ENCODE data around the gene TRIO. TPM values are rescaled to one million over a fixed set of nuclear protein-coding genes. Genes with fewer than 3 reads are reported as not detected.

Gene TRIO
- total RNA-seq, 1 experiment from 2014 or later: 99.6 TPM

DNA sequence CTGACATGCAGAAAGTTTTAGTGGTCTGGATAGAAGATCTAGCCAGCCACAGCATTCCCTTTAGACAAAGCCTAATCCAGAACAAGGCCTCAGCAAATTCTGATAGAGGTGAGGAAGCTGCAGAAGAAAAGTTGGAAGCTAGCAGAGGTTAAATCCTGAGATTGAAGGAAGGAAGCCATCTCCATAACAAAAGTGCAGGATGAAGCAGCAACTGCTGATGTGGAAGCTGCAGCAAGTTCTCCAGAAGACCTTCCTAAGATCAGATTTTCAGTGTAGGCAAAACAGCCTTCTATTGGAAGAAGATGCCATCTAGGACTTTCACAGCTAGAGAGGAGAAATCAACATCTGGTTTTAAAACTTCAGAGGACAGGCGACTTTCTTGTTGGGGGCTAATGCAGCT is 77.5 kb downstream of the TRIO start:
- Histone ChIP-seq H3K9me3 (replicated peaks) (no peaks in the 10 kb centered on the region), H3K36me3 (peaks cover 19% of the 10 kb centered on the region), H3K27ac (no peak overlapping the region), H3K27me3 (replicated peaks) (no peaks in the 10 kb centered on the region), H3K4me1 (replicated peaks) (peaks cover 42% of the 10 kb centered on the region), H3K4me3 (no peak overlapping the region)
- no peak for DNase-seq (ENCODE audit: low read depth in 1 of 2, low spot score in 2 of 2)

DNA sequence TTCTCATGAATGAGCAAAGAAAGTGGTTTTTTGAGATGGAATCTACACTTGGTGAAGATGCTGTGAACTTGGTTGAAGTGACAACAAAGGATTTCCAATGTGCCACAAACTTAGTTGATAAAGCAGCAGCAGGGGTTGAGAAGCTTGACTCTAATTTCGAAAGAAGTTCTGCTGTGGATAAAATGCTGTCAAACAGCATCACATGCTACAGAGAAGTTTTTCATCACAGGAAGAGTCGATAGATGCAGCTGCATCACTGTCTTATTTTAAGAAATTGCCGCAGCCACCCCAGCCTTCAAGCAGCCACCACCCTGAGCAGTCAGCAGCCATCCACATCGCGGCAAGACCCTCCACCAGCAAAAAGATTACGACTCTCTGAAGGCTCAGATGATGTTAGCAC is 78.6 kb downstream of the TRIO start:
- no peak for DNase-seq (ENCODE audit: low read depth in 1 of 2, low spot score in 2 of 2)
- H3K27ac ChIP-seq: no peak overlapping the region
- no peaks in the 10 kb centered on the region for H3K27me3 ChIP-seq (replicated peaks)
- peaks cover 16% of the 10 kb centered on the region for H3K36me3 ChIP-seq
- H3K9me3 ChIP-seq (replicated peaks): no peaks in the 10 kb centered on the region
- H3K4me1 ChIP-seq (replicated peaks): peaks cover 31% of the 10 kb centered on the region
- no peak overlapping the region for H3K4me3 ChIP-seq

DNA sequence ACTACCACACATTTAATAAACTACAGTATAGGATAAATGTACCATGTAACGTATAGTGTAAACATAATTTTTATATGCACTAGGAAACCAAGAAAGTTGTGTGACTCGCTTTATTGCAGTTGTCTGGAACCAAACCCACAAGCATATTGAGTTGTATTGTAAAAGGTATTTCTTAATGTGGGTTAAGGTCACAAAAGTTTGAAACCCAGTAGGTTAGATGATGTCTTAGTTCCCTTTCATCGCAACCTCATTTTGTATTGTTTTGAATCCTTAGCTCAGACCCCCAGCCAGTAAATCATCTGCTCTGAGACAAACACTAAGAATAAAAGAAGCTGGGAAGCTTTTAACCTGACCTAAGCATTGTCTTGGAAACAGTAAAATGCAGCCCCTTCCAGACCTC is 79.1 kb downstream of the TRIO start:
- Histone ChIP-seq H3K27me3 (replicated peaks) (no peaks in the 10 kb centered on the region), H3K4me3 (no peak overlapping the region), H3K9me3 (replicated peaks) (no peaks in the 10 kb centered on the region), H3K4me1 (replicated peaks) (peaks cover 27% of the 10 kb centered on the region), H3K36me3 (peaks cover 16% of the 10 kb centered on the region), H3K27ac (no peak overlapping the region)
- DNase-seq (ENCODE audit: low read depth in 1 of 2, low spot score in 2 of 2): no peak

DNA sequence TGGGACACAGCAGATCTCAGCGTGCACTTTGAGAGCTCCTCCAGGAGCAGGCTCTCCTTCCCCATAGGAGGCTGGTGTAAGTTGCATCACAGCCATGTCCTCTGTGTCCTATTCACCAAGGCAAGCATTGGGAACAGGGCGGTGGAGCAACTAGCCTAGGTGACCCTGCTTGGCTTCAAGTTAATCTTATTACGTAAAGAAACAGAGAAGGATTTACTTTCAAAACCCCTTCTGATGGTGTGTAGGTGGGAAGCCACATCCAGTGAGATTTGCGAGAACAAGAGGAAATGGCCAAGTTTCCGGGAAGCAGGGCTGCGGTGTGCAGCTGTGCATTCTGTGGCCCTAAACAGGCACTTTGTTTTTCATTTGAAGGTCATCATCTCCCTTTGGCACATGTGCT is 80.2 kb downstream of the TRIO start:
- H3K4me3 ChIP-seq: no peak overlapping the region
- peaks cover 16% of the 10 kb centered on the region for H3K36me3 ChIP-seq
- H3K4me1 ChIP-seq (replicated peaks): peaks cover 15% of the 10 kb centered on the region
- no peak for DNase-seq (ENCODE audit: low read depth in 1 of 2, low spot score in 2 of 2)
- no peak overlapping the region for H3K27ac ChIP-seq
- no peaks in the 10 kb centered on the region for H3K9me3 ChIP-seq (replicated peaks)
- no peaks in the 10 kb centered on the region for H3K27me3 ChIP-seq (replicated peaks)

DNA sequence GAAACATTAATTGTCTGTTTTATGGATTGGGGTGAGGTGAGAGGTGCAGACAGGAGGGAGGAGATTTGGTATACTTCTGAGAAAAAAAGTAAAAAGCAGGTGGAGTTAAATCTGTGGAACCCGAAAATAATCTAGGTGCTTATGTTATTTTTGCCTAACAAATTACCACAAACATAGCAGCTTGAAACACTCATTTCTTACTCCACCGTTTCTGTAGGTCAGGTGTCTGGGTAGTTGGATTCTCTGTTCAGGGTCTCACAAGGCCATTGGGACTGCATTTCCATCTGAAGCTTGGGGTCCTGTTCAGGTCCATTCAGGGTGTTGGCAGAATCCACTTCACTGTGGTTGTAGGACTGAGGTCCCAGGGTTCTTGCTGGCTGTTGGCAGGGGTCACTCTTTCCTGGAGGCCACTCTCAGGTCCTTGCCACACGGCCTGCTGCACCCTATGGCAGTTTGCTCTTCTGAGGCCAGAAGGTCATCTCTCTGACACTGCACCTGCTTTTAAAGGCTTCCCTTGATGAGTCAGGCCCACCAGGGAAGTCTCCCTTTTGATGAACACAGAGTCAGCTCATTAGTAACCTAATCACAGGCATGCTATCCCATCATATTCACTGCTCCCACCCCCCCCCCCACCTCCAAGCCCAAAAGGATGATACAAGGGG is 82.2 kb downstream of the TRIO start:
- Histone ChIP-seq H3K36me3 (peaks cover 16% of the 10 kb centered on the region), H3K4me1 (replicated peaks) (0 out of 2 replicates have a peak, but pooled peaks cover 3% of the 10 kb centered on the region), H3K27ac (no peak overlapping the region), H3K27me3 (replicated peaks) (no peaks in the 10 kb centered on the region), H3K4me3 (no peak overlapping the region), H3K9me3 (replicated peaks) (no peaks in the 10 kb centered on the region)
- no peak for DNase-seq (ENCODE audit: low read depth in 1 of 2, low spot score in 2 of 2)

DNA sequence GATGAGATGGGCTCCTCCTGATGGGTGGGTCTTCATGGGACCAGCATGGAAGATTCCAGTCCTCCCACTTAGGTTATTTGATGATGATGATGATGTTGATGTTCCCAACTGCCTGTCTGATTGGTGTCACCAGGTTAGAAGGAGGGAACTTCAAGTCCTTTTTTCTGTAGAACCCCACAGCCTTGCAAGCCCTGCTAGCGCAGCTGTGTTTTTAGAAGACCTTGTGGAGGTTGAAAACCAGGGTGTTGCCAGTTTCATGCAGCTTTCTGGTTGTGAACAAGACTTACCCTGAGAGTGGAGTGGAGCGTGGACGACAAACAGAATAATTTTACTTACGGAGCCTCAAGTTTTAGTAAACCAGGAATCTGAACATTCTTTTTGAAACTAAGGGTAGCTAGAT is 83.0 kb downstream of the TRIO start:
- H3K36me3 ChIP-seq: peaks cover 13% of the 10 kb centered on the region
- H3K9me3 ChIP-seq (replicated peaks): no peaks in the 10 kb centered on the region
- H3K4me3 ChIP-seq: no peak overlapping the region
- DNase-seq (ENCODE audit: low read depth in 1 of 2, low spot score in 2 of 2): no peak
- peaks cover 6% of the 10 kb centered on the region for H3K4me1 ChIP-seq (replicated peaks)
- H3K27ac ChIP-seq: no peak overlapping the region
- no peaks in the 10 kb centered on the region for H3K27me3 ChIP-seq (replicated peaks)

DNA sequence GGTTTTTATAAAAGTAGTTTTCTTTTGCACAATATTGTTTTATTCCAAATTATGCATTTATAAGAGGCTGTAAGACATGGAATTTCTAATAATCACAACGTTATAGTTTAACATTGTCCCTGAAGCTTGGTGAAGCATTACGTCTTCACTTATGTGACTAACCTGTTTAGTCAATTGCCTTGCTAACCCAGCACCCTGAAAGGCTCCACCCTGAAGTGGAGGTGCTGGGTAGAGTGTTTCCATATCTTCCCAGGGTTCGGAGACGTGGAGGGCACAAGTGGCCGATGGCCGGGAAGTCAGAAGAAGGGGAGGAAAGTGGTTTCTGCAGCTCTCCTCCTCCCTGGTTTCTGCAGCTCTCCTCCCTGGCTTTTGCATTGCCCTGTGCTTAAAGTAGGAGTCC is 83.4 kb downstream of the TRIO start:
- H3K9me3 ChIP-seq (replicated peaks): no peaks in the 10 kb centered on the region
- H3K36me3 ChIP-seq: peaks cover 12% of the 10 kb centered on the region
- no peak overlapping the region for H3K4me3 ChIP-seq
- H3K27ac ChIP-seq: no peak overlapping the region
- DNase-seq (ENCODE audit: low read depth in 1 of 2, low spot score in 2 of 2): no peak
- peaks cover 9% of the 10 kb centered on the region for H3K4me1 ChIP-seq (replicated peaks)
- H3K27me3 ChIP-seq (replicated peaks): no peaks in the 10 kb centered on the region

DNA sequence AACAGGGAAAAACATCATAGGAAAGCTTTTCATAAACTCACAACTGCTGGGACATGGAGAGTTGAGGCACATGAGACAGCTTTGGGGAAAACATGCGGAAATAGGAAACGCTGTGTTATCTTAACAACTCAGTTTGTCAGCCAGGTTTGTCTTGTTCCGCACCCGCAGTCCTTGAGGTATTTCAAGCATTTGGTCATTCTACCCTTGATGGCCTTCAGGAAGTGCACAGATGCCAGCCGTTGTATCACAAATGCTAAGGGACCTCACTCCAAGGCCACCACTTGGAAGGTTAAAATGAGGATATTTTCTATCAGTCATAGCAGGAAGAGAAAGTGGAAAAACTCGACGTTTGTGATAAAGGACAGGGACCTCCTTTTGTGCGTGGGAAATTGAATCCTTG is 83.8 kb downstream of the TRIO start:
- H3K36me3 ChIP-seq: peaks cover 9% of the 10 kb centered on the region; the same call in 1 of the 2 replicates
- no peaks in the 10 kb centered on the region for H3K9me3 ChIP-seq (replicated peaks)
- H3K4me1 ChIP-seq (replicated peaks): peaks cover 9% of the 10 kb centered on the region
- no peaks in the 10 kb centered on the region for H3K27me3 ChIP-seq (replicated peaks)
- H3K27ac ChIP-seq: no peak overlapping the region
- no peak for DNase-seq (ENCODE audit: low read depth in 1 of 2, low spot score in 2 of 2)
- no peak overlapping the region for H3K4me3 ChIP-seq

DNA sequence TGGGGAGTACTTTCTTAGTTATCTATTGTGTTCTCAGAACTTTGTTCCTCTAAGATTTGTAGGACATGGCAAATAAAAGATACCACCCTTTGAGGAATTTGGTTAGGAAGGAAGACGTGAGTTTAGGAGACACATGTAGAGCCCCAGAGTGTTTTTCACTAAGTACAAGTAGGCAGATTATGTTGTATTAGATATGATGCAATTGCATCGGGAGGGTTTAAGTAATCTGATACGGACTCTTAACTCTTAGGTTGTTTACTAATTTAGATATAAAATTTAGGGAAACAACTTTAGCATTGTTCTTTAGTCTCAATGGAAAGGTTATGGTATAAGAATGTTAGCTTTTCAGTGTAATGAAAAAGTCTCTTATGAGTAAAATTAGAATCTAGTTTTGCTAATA is 84.4 kb downstream of the TRIO start:
- Histone ChIP-seq H3K27ac (no peak overlapping the region), H3K27me3 (replicated peaks) (no peaks in the 10 kb centered on the region), H3K9me3 (replicated peaks) (no peaks in the 10 kb centered on the region), H3K4me1 (replicated peaks) (peaks cover 9% of the 10 kb centered on the region), H3K36me3 (peaks cover 9% of the 10 kb centered on the region; the same call in 1 of the 2 replicates), H3K4me3 (no peak overlapping the region)
- DNase-seq (ENCODE audit: low read depth in 1 of 2, low spot score in 2 of 2): no peak

DNA sequence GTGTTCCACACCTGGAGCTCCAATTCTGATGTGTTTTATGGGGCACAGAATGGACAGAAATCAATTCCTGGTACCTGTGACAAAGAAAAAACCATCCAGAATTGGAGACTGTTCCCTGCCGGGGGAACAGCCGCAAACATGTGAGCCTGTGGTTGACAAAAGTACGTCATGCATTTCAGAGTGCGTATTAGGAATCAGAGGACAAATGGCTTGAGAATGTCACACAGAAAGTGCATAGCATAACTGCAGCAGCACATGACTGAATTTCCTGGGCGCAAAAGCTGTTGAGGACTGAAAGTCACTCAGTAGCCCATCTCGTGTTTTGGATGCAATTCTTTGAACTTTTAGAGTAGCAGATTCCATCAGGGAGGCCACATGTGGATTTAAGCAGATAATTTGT is 85.1 kb downstream of the TRIO start:
- Histone ChIP-seq H3K27ac (no peak overlapping the region), H3K4me1 (replicated peaks) (peaks cover 9% of the 10 kb centered on the region), H3K9me3 (replicated peaks) (no peaks in the 10 kb centered on the region), H3K27me3 (replicated peaks) (no peaks in the 10 kb centered on the region), H3K4me3 (no peak overlapping the region), H3K36me3 (peaks cover 4% of the 10 kb centered on the region; the same call in 1 of the 2 replicates)
- no peak for DNase-seq (ENCODE audit: low read depth in 1 of 2, low spot score in 2 of 2)

DNA sequence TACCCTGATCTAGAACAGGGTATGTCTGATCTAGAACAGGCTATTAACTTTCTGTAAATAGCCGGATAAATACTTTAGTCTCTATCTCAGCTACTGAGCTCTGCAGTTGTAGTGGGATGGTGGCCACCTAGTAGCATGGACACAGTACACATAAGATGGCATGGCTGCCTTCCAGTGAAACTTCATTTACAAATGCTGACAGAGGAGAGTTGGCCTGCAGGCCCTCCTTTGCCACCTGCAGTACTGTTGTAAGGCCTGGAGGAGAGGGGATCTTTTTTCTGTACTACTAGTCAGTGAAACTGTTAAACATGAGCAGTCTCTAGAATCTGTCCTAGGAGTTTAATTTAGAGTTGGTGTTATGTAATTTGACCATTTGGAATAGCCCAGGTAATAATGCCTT is 86.0 kb downstream of the TRIO start:
- H3K27ac ChIP-seq: no peak overlapping the region
- H3K4me3 ChIP-seq: no peak overlapping the region
- no peak for DNase-seq (ENCODE audit: low read depth in 1 of 2, low spot score in 2 of 2)
- H3K9me3 ChIP-seq (replicated peaks): no peaks in the 10 kb centered on the region
- H3K27me3 ChIP-seq (replicated peaks): no peaks in the 10 kb centered on the region
- H3K36me3 ChIP-seq: no peaks in the 10 kb centered on the region
- peaks cover 9% of the 10 kb centered on the region for H3K4me1 ChIP-seq (replicated peaks)

DNA sequence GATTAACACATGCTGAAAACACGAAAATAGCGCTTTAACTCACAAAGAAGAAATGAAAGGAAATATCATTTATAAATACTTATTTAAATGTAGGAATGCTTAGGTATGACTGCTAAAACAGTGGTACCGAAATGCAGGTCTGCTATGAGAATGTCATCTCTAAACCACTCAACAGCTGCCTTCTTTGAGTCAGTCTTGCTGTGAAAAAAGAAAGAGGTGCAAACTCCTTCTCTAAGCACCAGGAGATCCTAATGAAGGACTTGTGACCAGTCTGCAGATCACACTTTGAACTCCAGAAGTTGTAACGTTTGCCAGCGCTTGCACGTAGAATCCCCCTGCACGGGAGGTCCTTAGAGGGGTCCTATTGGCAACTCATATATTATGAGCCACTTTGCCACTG is 86.6 kb downstream of the TRIO start:
- Histone ChIP-seq H3K4me3 (no peak overlapping the region), H3K36me3 (no peaks in the 10 kb centered on the region), H3K27ac (no peak overlapping the region), H3K27me3 (replicated peaks) (no peaks in the 10 kb centered on the region), H3K9me3 (replicated peaks) (no peaks in the 10 kb centered on the region), H3K4me1 (replicated peaks) (peaks cover 9% of the 10 kb centered on the region)
- DNase-seq (ENCODE audit: low read depth in 1 of 2, low spot score in 2 of 2): no peak

DNA sequence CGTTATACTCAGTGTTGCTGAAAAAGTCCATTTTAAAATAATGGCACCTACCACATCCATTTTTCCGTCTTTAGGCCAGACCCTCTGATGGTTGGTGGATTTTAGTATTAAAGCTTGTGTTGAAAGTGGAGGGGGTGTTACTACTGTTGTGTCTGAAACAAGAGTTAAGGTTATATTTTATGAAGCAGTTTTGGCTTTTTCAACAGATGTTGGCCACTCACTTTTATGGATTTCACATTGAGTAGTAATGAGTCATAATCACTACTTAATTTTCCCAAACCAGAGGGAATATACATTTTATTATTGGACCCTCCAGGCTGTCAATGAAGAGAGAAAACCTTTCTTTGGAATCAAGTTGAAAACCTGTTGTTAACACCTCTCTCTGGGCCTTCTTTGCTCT is 88.0 kb downstream of the TRIO start:
- DNase-seq (ENCODE audit: low read depth in 1 of 2, low spot score in 2 of 2): no peak

DNA sequence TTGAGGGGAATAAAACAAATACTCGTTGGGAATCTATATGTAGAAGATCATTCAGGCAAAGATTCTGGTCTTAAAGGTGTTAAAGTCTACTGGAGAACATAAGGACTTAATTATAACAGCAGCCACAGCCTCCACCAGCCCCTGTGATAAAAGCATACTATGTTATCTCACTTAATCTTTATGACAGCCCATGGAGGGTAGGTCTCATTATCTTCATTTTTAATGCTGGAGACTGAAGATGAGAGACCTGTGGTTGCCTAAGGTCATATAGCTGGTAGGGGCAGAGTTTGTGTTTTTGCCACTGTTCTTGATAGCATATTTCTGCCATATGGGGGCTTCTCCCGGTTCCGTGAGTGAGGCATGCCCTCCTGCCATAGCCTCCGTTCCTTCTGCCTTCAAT is 88.7 kb downstream of the TRIO start:
- Histone ChIP-seq H3K27me3 (replicated peaks) (no peaks in the 10 kb centered on the region), H3K27ac (no peak overlapping the region), H3K36me3 (no peaks in the 10 kb centered on the region)

More for the DNA sequence above, 88.0 kb downstream of the TRIO start:
- Histone ChIP-seq H3K4me3 (no peak overlapping the region), H3K27ac (no peak overlapping the region), H3K27me3 (replicated peaks) (no peaks in the 10 kb centered on the region), H3K4me1 (replicated peaks) (peaks cover 9% of the 10 kb centered on the region), H3K36me3 (no peaks in the 10 kb centered on the region), H3K9me3 (replicated peaks) (no peaks in the 10 kb centered on the region)

DNA sequence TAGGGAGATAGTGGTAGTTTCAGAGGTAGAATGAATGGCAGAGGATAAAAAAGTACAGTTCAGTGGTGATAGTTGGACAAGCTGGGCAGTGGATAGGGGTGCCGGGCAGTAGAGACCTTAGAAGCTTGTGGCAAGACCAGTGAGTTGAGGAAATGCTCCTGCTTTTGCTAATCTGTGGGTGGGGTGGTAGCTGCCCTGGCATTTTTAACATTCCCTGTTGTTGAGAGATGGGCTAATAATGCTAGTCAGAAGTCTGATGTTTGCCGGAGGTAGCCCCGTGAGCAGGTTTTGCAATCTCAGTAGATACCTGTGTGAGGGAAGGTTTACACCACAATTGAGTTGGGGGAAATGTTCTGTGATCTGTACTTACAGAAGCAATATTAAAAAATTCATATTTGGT is 91.1 kb downstream of the TRIO start:
- Histone ChIP-seq H3K4me3 (no peak overlapping the region), H3K27me3 (replicated peaks) (no peaks in the 10 kb centered on the region), H3K9me3 (replicated peaks) (no peaks in the 10 kb centered on the region), H3K27ac (no peak overlapping the region), H3K36me3 (no peaks in the 10 kb centered on the region), H3K4me1 (replicated peaks) (peaks cover 20% of the 10 kb centered on the region)
- DNase-seq (ENCODE audit: low read depth in 1 of 2, low spot score in 2 of 2): no peak

More for the DNA sequence above, 88.7 kb downstream of the TRIO start:
- no peak for DNase-seq (ENCODE audit: low read depth in 1 of 2, low spot score in 2 of 2)
- Histone ChIP-seq H3K4me3 (no peak overlapping the region), H3K4me1 (replicated peaks) (peaks cover 9% of the 10 kb centered on the region), H3K9me3 (replicated peaks) (no peaks in the 10 kb centered on the region)
